Heart right ventricle (tissue), 16 donors: ENCODE data around the gene SEPTIN10. TPM values are rescaled to one million over a fixed set of nuclear protein-coding genes. Genes with fewer than 3 reads are reported as not detected.

ENCODE experiments used
- ATAC-seq, 8 donors: fragments of 200-7000 bp; cut with Tn5 transposase; one replicate each; pipeline ENCODE4 v1.9.1; 2020; ENCODE audit warnings: mild to moderate bottlenecking in 8 of 8, moderate library complexity in 8 of 8, moderate number of reproducible peaks in 1 of 8
- DNase-seq, 2 donors: peaks; one replicate each; pipeline ENCODE4 v3.0.0-alpha.2; 2020
- H3K27ac ChIP-seq, 10 donors: fragments of 200-600 bp; sonication (generic) in 2 of 10; one replicate each; pipeline versions ENCODE4 v1.5.0 to v1.8.0; 2020 to 2022; ENCODE audit warnings: mild to moderate bottlenecking in 3 of 10
- H3K27me3 ChIP-seq, 7 donors: fragments of 200-600 bp; one replicate each; pipeline ENCODE4 v1.8.0; 2021 to 2022; ENCODE audit warnings: mild to moderate bottlenecking in 2 of 7
- H3K36me3 ChIP-seq, 9 donors: fragments of 200-600 bp; sonication (generic) in 1 of 9; one replicate each; pipeline versions ENCODE4 v1.5.0 to v1.8.0; 2020 to 2022; ENCODE audit warnings: mild to moderate bottlenecking in 2 of 9
- H3K4me1 ChIP-seq, 9 donors: fragments of 200-600 bp; sonication (generic) in 1 of 9; one replicate each; pipeline versions ENCODE4 v1.5.0 to v1.8.0; 2020 to 2022; ENCODE audit warnings: mild to moderate bottlenecking in 4 of 9
- H3K4me3 ChIP-seq, 10 donors: fragments of 200-600 bp; sonication (generic) in 2 of 10; one replicate each; pipeline versions ENCODE4 v1.5.0 to v1.8.0; 2020 to 2022; ENCODE audit warnings: mild to moderate bottlenecking in 7 of 10, moderate library complexity in 2 of 10
- H3K9me3 ChIP-seq, 11 donors: fragments of 200-600 bp in 10 of 11; sonication (generic) in 2 of 11; one replicate each; pipeline versions ENCODE4 v1.5.0 to v1.8.0; 2013 to 2022; ENCODE audit warnings: mild to moderate bottlenecking in 2 of 11, control low read depth in 1 of 11, moderate library complexity in 1 of 11
- WGBS, 2 donors: extraction: QIAGEN DNeasy Blood & Tissue Kit; methylation state at CpG; one replicate each; pipeline ENCODE4 v1.1.7; 2013; ENCODE audit warnings: inconsistent platforms in 1 of 2; 5-methylcytosine and 5-hydroxymethylcytosine counted together
- intact Hi-C, 10 donors: fragments of 100-400 bp; cut with DNase I; formaldehyde crosslinking; loops; one replicate each; pipeline versions ENCODE4 v1.11.1 to v1.14.2; 2022
- polyA plus RNA-seq, 2 donors: library from polyadenylated mRNA; stranded (reverse); fragments of 200-250 nt; gene quantifications; one replicate each; pipeline ENCODE4 v1.2.3, GENCODE V29; 2013
- total RNA-seq, 10 donors: library from RNA; stranded (reverse); fragmentation: NEBNext Ultra II Directional in 3 of 10; extraction: Animal tissue kit (Norgen Biotek cat#: 25700) in 3 of 10; gene quantifications; one replicate each; pipeline versions ENCODE4 v1.2.1 to v1.2.4, GENCODE V29; 2021 to 2023
- TF ChIP-seq, protein P1 (sequence below), 9 donors: fragments of 200-600 bp; sonication (generic) in 2 of 9; IDR thresholded peaks; one replicate each; pipeline versions ENCODE4 v1.5.0 to v1.8.0; 2021 to 2022; ENCODE audit warnings: antibody characterized with exemption in 9 of 9, mild to moderate bottlenecking in 5 of 9, moderate library complexity in 1 of 9
- donor health status: Arrhythmogenic right ventricular cardiomyopathy.
- donor health status: ischemic (EF 13 %, LVEDD 7.1; RV severe dilation, severe dysfunction).
- donor health status: healthy with polysubstance abuse.
- donor health status: DM: no; HTN: yes; CAD: no.
- donor health status: DM: no; HTN: no; CAD: no.
- donor health status: ischemic (EF 25% LVEDD 6.9; RV normal size, moderate dysfunction).
- donor health status: ischemic (EF 25% LVEDD 5.7; RV mildly dilated, moderate dysfunction).
- donor health status: healthy.
- donor health status: DM: yes; HTN: yes; CAD: no.
- donor health status: Ischemic cardiomyopathy.
- donor health status: ischemic (EF 35%, LVEDD 5.7; RV mildly dilated, moderate dysfunction).
- donor health status: nonischemic (EF 11% LVEDD 7.7; RV severe dilation, severe dysfunction).
- donor health status: DM: yes; HTN: yes; CAD: no.
- donor health status: PGD.
- donor health status: ischemic (EF 29% LVEDD 5.4; RV normal size, mild dysfunction).
- donor health status: nonischemic (EF 23%, LVEDD 6.1; RV moderate dilation, normal function).

The SEPTIN10 gene
- total and polyA plus RNA-seq, 12 donors: 20.9 to 61.0 (median 50.1) TPM

GRCh38 chr2:109549016-109549590 lies 64.7 kb downstream of the SEPTIN10 start:
- WGBS, 2 donors: 82 to 87% methylated on average over 4 of the region's 4 CpGs
- Histone ChIP-seq H3K36me3 (peaks cover 0 to 46% (median 4%) of the 10 kb centered on the region in 9 donors), H3K4me3 (no peak overlapping the region), H3K27ac (no peak overlapping the region), H3K27me3 (no peaks in the 10 kb centered on the region), H3K4me1 (peaks cover 0 to 3% (median 0%) of the 10 kb centered on the region in 9 donors), H3K9me3 (no peaks in the 10 kb centered on the region)
- DNase-seq: no peak
- TF ChIP-seq, protein P1, sequence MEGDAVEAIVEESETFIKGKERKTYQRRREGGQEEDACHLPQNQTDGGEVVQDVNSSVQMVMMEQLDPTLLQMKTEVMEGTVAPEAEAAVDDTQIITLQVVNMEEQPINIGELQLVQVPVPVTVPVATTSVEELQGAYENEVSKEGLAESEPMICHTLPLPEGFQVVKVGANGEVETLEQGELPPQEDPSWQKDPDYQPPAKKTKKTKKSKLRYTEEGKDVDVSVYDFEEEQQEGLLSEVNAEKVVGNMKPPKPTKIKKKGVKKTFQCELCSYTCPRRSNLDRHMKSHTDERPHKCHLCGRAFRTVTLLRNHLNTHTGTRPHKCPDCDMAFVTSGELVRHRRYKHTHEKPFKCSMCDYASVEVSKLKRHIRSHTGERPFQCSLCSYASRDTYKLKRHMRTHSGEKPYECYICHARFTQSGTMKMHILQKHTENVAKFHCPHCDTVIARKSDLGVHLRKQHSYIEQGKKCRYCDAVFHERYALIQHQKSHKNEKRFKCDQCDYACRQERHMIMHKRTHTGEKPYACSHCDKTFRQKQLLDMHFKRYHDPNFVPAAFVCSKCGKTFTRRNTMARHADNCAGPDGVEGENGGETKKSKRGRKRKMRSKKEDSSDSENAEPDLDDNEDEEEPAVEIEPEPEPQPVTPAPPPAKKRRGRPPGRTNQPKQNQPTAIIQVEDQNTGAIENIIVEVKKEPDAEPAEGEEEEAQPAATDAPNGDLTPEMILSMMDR (IDR thresholded peaks at IDR 0.05): no peak
- ATAC-seq: no peak
- intact Hi-C loops: loop anchor here (5.0 kb wide), 4 partner anchors 63 to 188 kb away; partner anchors contain the start of genes SEPTIN10 (in 3 of the 10) and SOWAHC (in 3 of the 10)

- H3K4me1 ChIP-seq: peaks cover 0 to 3% (median 0%) of the 10 kb centered on the region in 9 donors
- intact Hi-C loops: loop anchor here (2.0 to 5.0 kb wide), 5 partner anchors 65 to 190 kb away; partner anchors contain the start of genes SEPTIN10 (in 3 of the 10) and SOWAHC (in 3 of the 10)
- H3K27ac ChIP-seq: no peak overlapping the region
- WGBS, 2 donors: 92 to 95% methylated on average over 2 of the region's 2 CpGs
- peaks cover 0 to 37% (median 4%) of the 10 kb centered on the region in 9 donors for H3K36me3 ChIP-seq
- no peaks in the 10 kb centered on the region for H3K9me3 ChIP-seq
- ATAC-seq: no peak
- no peaks in the 10 kb centered on the region for H3K27me3 ChIP-seq
- TF ChIP-seq, protein P1 (IDR thresholded peaks at IDR 0.05): no peak
- H3K4me3 ChIP-seq: no peak overlapping the region
- no peak for DNase-seq
Observed at GRCh38 chr2:109547280-109547679, 66.5 kb downstream of the SEPTIN10 start.

- intact Hi-C loops: loop anchor here (1.0 to 5.0 kb wide), 6 partner anchors 66 to 191 kb away; partner anchors contain the start of genes SEPTIN10 (in 3 of the 10) and SOWAHC (in 3 of the 10)
- 32 to 33% methylated on average over 10 of the region's 10 CpGs for WGBS, 2 donors
- peak; percentile 61 to 66 for DNase-seq
- H3K27ac ChIP-seq: no peak overlapping the region
- H3K4me1 ChIP-seq: peaks cover 0 to 3% (median 0%) of the 10 kb centered on the region in 9 donors
- TF ChIP-seq, protein P1 (IDR thresholded peaks at IDR 0.05): peak; percentile 80 to 97 (median 94)
- no peak overlapping the region for H3K4me3 ChIP-seq
- ATAC-seq: peak; percentile 79 to 95 (median 89)
- H3K36me3 ChIP-seq: peaks cover 0 to 29% (median 0%) of the 10 kb centered on the region in 9 donors
- H3K27me3 ChIP-seq: no peaks in the 10 kb centered on the region
- H3K9me3 ChIP-seq: no peaks in the 10 kb centered on the region
Observed at GRCh38 chr2:109545828-109546713, 67.7 kb downstream of the SEPTIN10 start.

- WGBS, 2 donors: 52 to 70% methylated on average over 6 of the region's 6 CpGs
- no peaks in the 10 kb centered on the region for H3K27me3 ChIP-seq
- H3K27ac ChIP-seq: no peak overlapping the region
- no peaks in the 10 kb centered on the region for H3K9me3 ChIP-seq
- H3K36me3 ChIP-seq: peaks cover 0 to 29% (median 0%) of the 10 kb centered on the region in 9 donors
- ATAC-seq: peak in 5 of 8 donors; percentile 46 to 80 (median 54)
- no peak overlapping the region for H3K4me3 ChIP-seq
- H3K4me1 ChIP-seq: peaks cover 0 to 3% (median 0%) of the 10 kb centered on the region in 9 donors
- DNase-seq: no peak
- intact Hi-C loops: loop anchor here in 1 of 10 donors (5.0 kb wide), 1 partner anchor 185 kb away; no protein-coding TSS in a partner anchor
- TF ChIP-seq, protein P1 (IDR thresholded peaks at IDR 0.05): no peak
Observed at GRCh38 chr2:109542384-109542783, 71.4 kb downstream of the SEPTIN10 start.
